NCI-H187 treated with DMSO at 0.1 percent for 48 hours (cell line): ENCODE results near the gene BLACAT1.
"Not testable (repeated sequence)": the region's sequence is repeated elsewhere in the genome, so short reads cannot be mapped to it uniquely, and the experiment has no call there.

ENCODE experiments used
- DNase-seq: peaks from one replicate; lab custom pipeline; 2025; lab: John Stamatoyannopoulos, UW

BLACAT1 gene

GRCh38 chr1:205440476-205441317 lies 15.1 kb downstream of the BLACAT1 start:
- DNase-seq: peak; percentile 97

- DNase-seq: no peak
Observed at GRCh38 chr1:205440121-205440475, 15.7 kb downstream of the BLACAT1 start.

- peak; percentile 59 for DNase-seq
Observed at GRCh38 chr1:205438213-205439158, 17.4 kb downstream of the BLACAT1 start.

GRCh38 chr1:205437570-205437969 lies 18.3 kb downstream of the BLACAT1 start:
- DNase-seq: no peak

- peak; percentile 49 for DNase-seq
Observed at GRCh38 chr1:205436776-205437410, 19.0 kb downstream of the BLACAT1 start.

GRCh38 chr1:205435578-205436573 lies 20.0 kb downstream of the BLACAT1 start:
- DNase-seq: peak; percentile 51

GRCh38 chr1:205434738-205435137 lies 21.1 kb downstream of the BLACAT1 start:
- no peak for DNase-seq

- not testable (repeated sequence) for DNase-seq
Observed at GRCh38 chr1:205432692-205433091, 23.2 kb downstream of the BLACAT1 start.

GRCh38 chr1:205432116-205432515 lies 23.7 kb downstream of the BLACAT1 start:
- no peak for DNase-seq

- DNase-seq: peak; percentile 50
Observed at GRCh38 chr1:205430696-205431305, 25.0 kb downstream of the BLACAT1 start.

GRCh38 chr1:205429762-205430695 lies 25.8 kb downstream of the BLACAT1 start:
- no peak for DNase-seq

GRCh38 chr1:205424901-205425600 lies 30.8 kb downstream of the BLACAT1 start:
- DNase-seq: no peak

GRCh38 chr1:205423814-205424399 lies 31.9 kb downstream of the BLACAT1 start:
- DNase-seq: no peak

GRCh38 chr1:205422993-205423642 lies 32.7 kb downstream of the BLACAT1 start:
- DNase-seq: no peak

- DNase-seq: peak; percentile 95
Observed at GRCh38 chr1:205421798-205422197, 34.0 kb downstream of the BLACAT1 start, which contains the start of gene LEMD1. Gene LEMD1, minus strand, starts transcription at chr1:205422056. Its CDS starts 1,520 bp downstream, at chr1:205420536.

GRCh38 chr1:205420938-205421337 lies 34.9 kb downstream of the BLACAT1 start:
- DNase-seq: no peak

- no peak for DNase-seq
Observed at GRCh38 chr1:205417870-205418635, 37.8 kb downstream of the BLACAT1 start.
